Fibroblast of mammary gland (primary cell): ENCODE measurements around the gene PIWIL4.
A peak's percentile ranks its signal among the peaks of the same experiment; 100 is the strongest.
"Not testable (repeated sequence)": the region's sequence is repeated elsewhere in the genome, so short reads cannot be mapped to it uniquely, and the experiment has no call there.

ENCODE experiments used
- DNase-seq: peaks from one replicate; pipeline ENCODE4 v3.0.0-alpha.2; 2010; ENCODE audit warnings: low read depth
- H3K4me3 ChIP-seq: 2 replicates; pipeline ENCODE4 v1.5.1; 2011; ENCODE audit warnings: low read depth, mild to moderate bottlenecking, low read length, moderate library complexity; ENCODE audit not compliant: control insufficient read depth
- TF ChIP-seq, protein P1 (sequence below): conservative IDR thresholded peaks from 2 replicates; pipeline ENCODE4 v1.5.1; 2011; ENCODE audit warnings: low read depth, low read length, inconsistent platforms; ENCODE audit not compliant: control insufficient read depth, insufficient read depth

PIWIL4 gene

DNA sequence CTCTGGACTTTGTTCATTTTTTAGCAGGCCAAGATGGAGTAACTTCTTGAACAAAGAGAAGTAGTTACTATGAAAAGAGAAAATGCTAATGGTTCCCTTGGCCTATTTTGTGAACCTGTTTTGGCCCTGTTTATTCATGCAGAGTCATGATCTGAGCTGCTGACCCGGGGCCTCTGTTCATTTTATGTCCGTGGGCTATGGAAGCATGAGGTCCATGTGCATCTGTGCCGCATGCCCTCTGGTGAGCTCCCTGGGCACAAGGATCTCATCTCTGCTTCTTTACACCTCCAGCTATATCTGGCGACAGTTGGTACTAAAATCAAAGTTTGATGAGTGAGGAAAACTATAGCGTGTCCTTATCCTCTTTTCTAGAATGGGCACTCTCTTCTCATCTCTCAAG lies 1.0 kb downstream of the PIWIL4 start:
- no peak overlapping the region for H3K4me3 ChIP-seq
- TF ChIP-seq, protein P1, sequence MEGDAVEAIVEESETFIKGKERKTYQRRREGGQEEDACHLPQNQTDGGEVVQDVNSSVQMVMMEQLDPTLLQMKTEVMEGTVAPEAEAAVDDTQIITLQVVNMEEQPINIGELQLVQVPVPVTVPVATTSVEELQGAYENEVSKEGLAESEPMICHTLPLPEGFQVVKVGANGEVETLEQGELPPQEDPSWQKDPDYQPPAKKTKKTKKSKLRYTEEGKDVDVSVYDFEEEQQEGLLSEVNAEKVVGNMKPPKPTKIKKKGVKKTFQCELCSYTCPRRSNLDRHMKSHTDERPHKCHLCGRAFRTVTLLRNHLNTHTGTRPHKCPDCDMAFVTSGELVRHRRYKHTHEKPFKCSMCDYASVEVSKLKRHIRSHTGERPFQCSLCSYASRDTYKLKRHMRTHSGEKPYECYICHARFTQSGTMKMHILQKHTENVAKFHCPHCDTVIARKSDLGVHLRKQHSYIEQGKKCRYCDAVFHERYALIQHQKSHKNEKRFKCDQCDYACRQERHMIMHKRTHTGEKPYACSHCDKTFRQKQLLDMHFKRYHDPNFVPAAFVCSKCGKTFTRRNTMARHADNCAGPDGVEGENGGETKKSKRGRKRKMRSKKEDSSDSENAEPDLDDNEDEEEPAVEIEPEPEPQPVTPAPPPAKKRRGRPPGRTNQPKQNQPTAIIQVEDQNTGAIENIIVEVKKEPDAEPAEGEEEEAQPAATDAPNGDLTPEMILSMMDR = no peak
- no peak for DNase-seq

DNA sequence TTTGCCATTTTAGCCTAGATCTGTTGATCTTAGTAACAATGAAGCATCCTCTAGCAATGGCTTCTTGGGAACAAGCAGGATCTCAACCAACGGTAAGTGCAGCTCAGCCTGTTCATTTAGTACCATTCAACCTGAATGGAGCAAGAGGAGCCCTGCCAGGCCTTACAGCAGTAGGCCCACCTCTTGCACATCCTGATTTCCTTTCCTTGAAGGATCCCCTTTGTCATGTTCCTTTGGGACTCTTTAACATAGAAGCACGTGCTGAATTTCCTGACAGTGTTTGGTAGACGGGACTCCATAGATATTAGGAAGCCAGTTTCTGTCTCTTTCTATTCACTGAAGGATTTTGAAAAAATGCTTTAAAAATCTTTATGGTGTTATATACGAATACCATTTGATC lies 1.5 kb downstream of the PIWIL4 start:
- DNase-seq = no peak
- no peak overlapping the region for H3K4me3 ChIP-seq
- TF ChIP-seq, protein P1 = no peak

DNA sequence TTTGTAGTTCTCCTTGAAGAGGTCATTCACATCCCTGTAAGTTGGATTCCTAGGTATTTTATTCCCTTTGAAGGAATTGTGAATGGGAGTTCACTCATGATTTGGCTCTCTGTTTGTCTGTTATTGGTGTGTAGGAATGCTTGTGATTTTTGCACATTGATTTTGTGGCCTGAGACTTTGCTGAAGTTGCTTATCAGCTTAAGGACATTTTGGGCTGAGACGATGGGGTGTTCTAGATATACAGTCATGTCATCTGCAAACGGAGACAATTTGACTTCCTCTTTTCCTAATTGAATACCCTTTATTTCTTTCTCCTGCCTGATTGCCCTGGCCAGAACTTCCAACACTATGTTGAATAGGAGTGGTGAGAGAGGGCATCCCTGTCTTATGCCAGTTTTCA lies 5.8 kb downstream of the PIWIL4 start:
- not testable (repeated sequence) for H3K4me3 ChIP-seq, DNase-seq

DNA sequence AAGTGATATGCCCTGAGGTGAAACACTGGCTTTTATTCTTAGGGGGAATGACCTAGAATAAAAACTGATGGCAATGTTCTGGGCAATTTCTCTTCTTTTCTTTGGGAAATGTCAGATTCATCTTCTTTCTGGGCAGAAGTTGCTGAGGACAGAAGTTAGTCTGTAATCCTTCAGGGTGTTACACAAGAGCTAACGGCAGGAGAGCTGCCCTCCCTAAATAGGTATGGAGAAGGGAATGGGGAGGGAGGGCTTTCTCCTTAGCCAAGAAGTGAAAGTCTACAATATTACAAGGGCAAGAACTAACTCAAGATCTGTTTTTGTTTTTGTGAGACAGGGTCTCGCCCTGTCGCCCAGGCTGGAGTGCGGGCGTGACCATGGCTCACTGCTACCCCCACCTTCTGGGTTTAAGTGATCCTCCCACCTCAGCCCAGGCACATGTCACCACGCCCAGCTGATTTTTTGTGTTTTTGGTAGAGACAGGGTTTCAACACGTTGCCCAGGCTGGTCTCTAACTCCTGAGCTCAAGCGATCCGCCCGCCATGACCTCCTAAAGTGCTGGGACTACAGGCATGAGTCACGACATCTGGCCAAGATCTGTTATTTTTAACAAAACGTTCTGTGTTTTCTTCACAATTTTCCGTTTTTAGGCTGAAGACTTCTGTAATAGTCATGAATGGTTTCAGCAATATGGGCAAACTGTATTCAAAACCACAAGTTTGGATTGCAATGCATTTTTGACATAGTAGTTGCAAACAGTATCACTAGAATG lies 7.2 kb downstream of the PIWIL4 start:
- peak; percentile 73 for DNase-seq
- peak overlapping the region; percentile 13 for H3K4me3 ChIP-seq
- TF ChIP-seq, protein P1 = no peak

DNA sequence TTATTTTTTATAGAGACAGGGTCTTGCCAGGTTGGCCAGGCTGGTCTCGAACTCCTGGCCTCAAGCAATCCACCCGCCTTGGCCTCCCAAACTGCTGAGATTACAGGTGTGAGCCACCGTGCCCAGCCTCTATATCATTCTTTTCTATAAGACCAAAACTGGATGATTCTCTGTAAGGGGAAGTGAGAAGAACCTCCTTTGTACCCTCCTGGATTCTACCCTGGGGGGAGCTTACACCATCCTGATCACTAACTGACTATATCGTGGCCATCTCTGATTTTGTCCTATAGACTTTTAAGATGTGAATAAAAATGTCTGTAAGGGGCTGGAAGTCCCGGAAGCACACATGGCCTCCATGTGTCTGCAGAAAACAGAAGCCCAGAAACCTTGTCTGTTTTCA lies 9.1 kb downstream of the PIWIL4 start:
- H3K4me3 ChIP-seq = no peak overlapping the region
- TF ChIP-seq, protein P1 = no peak
- no peak for DNase-seq

DNA sequence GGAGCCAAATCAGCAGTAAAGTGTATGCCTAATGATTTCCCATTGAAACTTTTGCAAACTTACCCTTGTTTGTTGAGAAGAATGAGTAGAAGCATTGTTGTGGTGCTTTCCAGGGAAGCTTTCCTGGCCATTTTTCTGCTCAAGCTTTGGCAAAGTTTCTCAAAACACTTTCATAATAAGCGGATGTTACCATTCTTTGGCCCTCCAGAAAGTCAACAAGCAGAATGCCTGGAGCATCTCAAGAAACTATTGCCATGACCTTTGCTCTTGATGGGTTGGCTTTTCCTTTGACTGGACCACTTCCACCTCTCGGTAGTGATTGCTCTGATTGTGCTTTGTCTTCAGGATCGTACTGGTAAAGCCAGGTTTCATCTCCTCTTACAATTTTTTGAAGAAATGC lies 10.7 kb downstream of the PIWIL4 start:
- H3K4me3 ChIP-seq = no peak overlapping the region
- DNase-seq = no peak
- TF ChIP-seq, protein P1 = no peak

DNA sequence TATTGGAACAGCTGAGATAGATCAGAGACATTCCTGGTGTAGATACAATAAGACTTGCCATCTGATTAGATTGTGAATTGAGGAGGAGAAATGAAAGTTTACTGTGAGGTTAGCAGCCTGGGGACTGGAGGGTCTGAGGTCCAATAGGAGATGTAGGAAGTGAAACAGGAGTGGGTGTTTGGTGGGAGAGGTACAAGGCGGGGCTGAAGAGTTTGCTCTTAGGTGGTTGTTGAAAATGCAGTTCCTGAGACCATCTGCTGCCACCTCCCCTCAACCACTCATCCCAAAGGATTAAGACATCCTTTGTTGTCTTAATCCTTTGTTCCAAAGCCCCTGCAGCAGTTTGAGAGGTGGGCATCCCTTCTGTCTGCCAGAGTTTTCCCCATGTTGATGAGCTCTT lies 14.8 kb downstream of the PIWIL4 start:
- DNase-seq = no peak
- TF ChIP-seq, protein P1 = no peak
- H3K4me3 ChIP-seq = no peak overlapping the region
